K562 (cell line): ENCODE data around the gene PDIA2. TPM values are rescaled to one million over a fixed set of nuclear protein-coding genes. Genes with fewer than 3 reads are reported as not detected.
A peak's percentile ranks its signal among the peaks of the same experiment; 100 is the strongest.

Source experiments
- ATF6 ChIP-seq: sonication (generic); formaldehyde crosslinking; IDR thresholded peaks from 2 replicates; pipeline ENCODE4 v1.4.0; 2020; ENCODE audit warnings: mild to moderate bottlenecking, missing genetic modification reagents
- CBX8 ChIP-seq: fragments of 200-600 bp; sonication (generic); IDR thresholded peaks from 2 replicates; pipeline ENCODE4 v1.6.1; 2012; ENCODE audit warnings: borderline replicate concordance, mixed run types, low read depth, mild to moderate bottlenecking, moderate library complexity, mixed read lengths, low read length, control low read depth, inconsistent platforms; ENCODE audit not compliant: poor library complexity, severe bottlenecking; ENCODE audit errors: extremely low read depth
- DDX20 ChIP-seq: fragments of 450-650 bp; IDR thresholded peaks from 2 replicates; pipeline ENCODE4 v1.6.1; 2016; ENCODE audit warnings: missing genetic modification characterization, low read depth, mild to moderate bottlenecking, missing compliant biosample characterization, moderate library complexity
- EGR1 ChIP-seq: fragments of 450-650 bp; conservative IDR thresholded peaks from 2 replicates; pipeline ENCODE4 v1.6.1; 2017; ENCODE audit warnings: mild to moderate bottlenecking
- ESRRA ChIP-seq: fragments of 450-650 bp; IDR thresholded peaks from 2 replicates; pipeline ENCODE4 v1.6.1; 2014; ENCODE audit warnings: low read depth, mild to moderate bottlenecking, moderate library complexity, borderline replicate concordance
- FOXA1 ChIP-seq: fragments of 450-650 bp; IDR thresholded peaks from 2 replicates; pipeline ENCODE4 v1.6.1; 2016; ENCODE audit warnings: mild to moderate bottlenecking, borderline replicate concordance
- KDM1A ChIP-seq, 2 experiments: fragments of 450-650 bp; IDR thresholded peaks; 2 replicates each; pipeline ENCODE4 v1.6.1; 2016; ENCODE audit warnings: mild to moderate bottlenecking in 2 of 2
- KDM5B ChIP-seq: fragments of 200-600 bp; sonication (generic); IDR thresholded peaks from 2 replicates; pipeline ENCODE4 v1.6.1; 2012; ENCODE audit warnings: low read depth, mild to moderate bottlenecking, moderate library complexity, low read length, control low read depth, inconsistent platforms; ENCODE audit not compliant: insufficient replicate concordance
- MED1 ChIP-seq: sonication (generic); formaldehyde crosslinking; IDR thresholded peaks from 2 replicates; pipeline ENCODE4 v1.8.1; 2023; ENCODE audit warnings: missing genetic modification reagents, borderline replicate concordance
- NFIC ChIP-seq: fragments of 450-650 bp; IDR thresholded peaks from 2 replicates; pipeline ENCODE4 v1.6.1; 2017; ENCODE audit warnings: mild to moderate bottlenecking, inconsistent platforms
- SETDB1 ChIP-seq: IDR thresholded peaks from one replicate; pipeline ENCODE4 v1.6.1; 2012; ENCODE audit warnings: low read length, control low read depth, inconsistent platforms
- SMAD1 ChIP-seq: fragments of 150-350 bp; IDR thresholded peaks from 2 replicates; pipeline ENCODE4 v1.6.1; 2014; ENCODE audit warnings: low read length, low read depth; ENCODE audit not compliant: partially characterized antibody
- SMAD4 ChIP-seq: fragments of 250-450 bp; sonication (Bioruptor Pico); conservative IDR thresholded peaks from 2 replicates; pipeline ENCODE4 v1.8.0; 2021; ENCODE audit warnings: inconsistent platforms, mild to moderate bottlenecking, moderate library complexity
- SP2 ChIP-seq: IDR thresholded peaks from 2 replicates; pipeline ENCODE4 v1.6.1; 2011; ENCODE audit warnings: mild to moderate bottlenecking, low read depth, low read length, moderate library complexity; ENCODE audit not compliant: poor library complexity, severe bottlenecking; ENCODE audit errors: extremely low read depth
- XRCC5 ChIP-seq: fragments of 200-400 bp; formaldehyde crosslinking; IDR thresholded peaks from 2 replicates; pipeline ENCODE4 v1.6.1; 2017; ENCODE audit warnings: low read depth, mild to moderate bottlenecking, low read length
- ZBTB34 ChIP-seq: fragments of 250-450 bp; sonication (Bioruptor Pico); IDR thresholded peaks from 2 replicates; pipeline ENCODE4 v1.8.0; 2021; ENCODE audit warnings: mild to moderate bottlenecking, moderate library complexity
- ZBTB8A ChIP-seq: fragments of 450-650 bp; IDR thresholded peaks from 2 replicates; pipeline ENCODE4 v1.6.1; 2018; ENCODE audit warnings: mild to moderate bottlenecking, moderate library complexity; ENCODE audit not compliant: partially characterized antibody
- ZEB2 ChIP-seq: fragments of 450-650 bp; IDR thresholded peaks from 2 replicates; pipeline ENCODE4 v1.6.1; 2016
- ZNF696 ChIP-seq: fragments of 250-450 bp; sonication (Bioruptor Pico); conservative IDR thresholded peaks from 2 replicates; pipeline ENCODE4 v1.4.0; 2020; ENCODE audit warnings: mild to moderate bottlenecking, moderate library complexity
- ZNF699 ChIP-seq: fragments of 250-450 bp; sonication (Bioruptor Pico); IDR thresholded peaks from 2 replicates; pipeline ENCODE4 v1.8.0; 2021; ENCODE audit warnings: mild to moderate bottlenecking, moderate library complexity; ENCODE audit not compliant: insufficient replicate concordance
- ZNF707 ChIP-seq: fragments of 250-450 bp; sonication (Bioruptor Pico); conservative IDR thresholded peaks from 2 replicates; pipeline ENCODE4 v1.8.0; 2022; ENCODE audit warnings: inconsistent platforms, mild to moderate bottlenecking, moderate library complexity
- ZNF76 ChIP-seq: fragments of 250-450 bp; sonication (Bioruptor Pico); IDR thresholded peaks from 2 replicates; pipeline ENCODE4 v1.4.0; 2020; ENCODE audit warnings: mild to moderate bottlenecking, moderate library complexity, borderline replicate concordance
- polyA plus RNA-seq, 8 experiments: library from polyadenylated mRNA; depleted of rRNA in 4 of 8; stranded (reverse) in 5 of 8; unstranded in 3 of 8; fragments of >200 nt; fragmentation: Nextera tagmentation in 2 of 8; fragmentation: Illumina TruSeq in 1 of 8; extraction: Ambion mirVana in 2 of 8; extraction: Trizol in 1 of 8; gene quantifications; 2 replicates each; pipeline versions ENCODE4 v1.2.1 to v1.2.3, GENCODE V29; 2011 to 2014; ENCODE audit warnings: inconsistent platforms in 1 of 8, missing spikeins in 1 of 8
- total RNA-seq, 7 experiments: library from RNA; depleted of rRNA in 6 of 7; stranded (reverse); fragments of >200 nt in 6 of 7; fragmentation: Illumina TruSeq in 2 of 7; extraction: Trizol in 2 of 7; gene quantifications; 2 replicates each; pipeline versions ENCODE4 v1.2.1 to v1.2.3, GENCODE V29; 2011 to 2021; ENCODE audit warnings: low replicate concordance in 1 of 7
- TF ChIP-seq, protein P1 (sequence below): fragments of 200-800 bp; sonication (Bioruptor generic); IDR thresholded peaks from 2 replicates; pipeline ENCODE4 v1.6.1; 2017; ENCODE audit warnings: missing genetic modification characterization, missing compliant biosample characterization

Gene PDIA2
- total and polyA plus RNA-seq, 9 of the 15 experiments (the other 6 are each of a cell fraction or from before 2014, with no cell fraction given), result 0.13 to 0.92 (median 0.23) TPM; not detected in 4

- TF ChIP-seq, protein P1, sequence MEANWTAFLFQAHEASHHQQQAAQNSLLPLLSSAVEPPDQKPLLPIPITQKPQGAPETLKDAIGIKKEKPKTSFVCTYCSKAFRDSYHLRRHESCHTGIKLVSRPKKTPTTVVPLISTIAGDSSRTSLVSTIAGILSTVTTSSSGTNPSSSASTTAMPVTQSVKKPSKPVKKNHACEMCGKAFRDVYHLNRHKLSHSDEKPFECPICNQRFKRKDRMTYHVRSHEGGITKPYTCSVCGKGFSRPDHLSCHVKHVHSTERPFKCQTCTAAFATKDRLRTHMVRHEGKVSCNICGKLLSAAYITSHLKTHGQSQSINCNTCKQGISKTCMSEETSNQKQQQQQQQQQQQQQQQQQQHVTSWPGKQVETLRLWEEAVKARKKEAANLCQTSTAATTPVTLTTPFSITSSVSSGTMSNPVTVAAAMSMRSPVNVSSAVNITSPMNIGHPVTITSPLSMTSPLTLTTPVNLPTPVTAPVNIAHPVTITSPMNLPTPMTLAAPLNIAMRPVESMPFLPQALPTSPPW (CRISPR knock-in tag), result peak; percentile 88
- TF ChIP-seq ZEB2 (peak; percentile 53), ATF6 (no peak; the same call in 1 of the 2 replicates), KDM1A (IDR thresholded peaks at IDR 0.05) (peak in 1 of 2 experiments; percentile 73; a peak in 3 of 4 replicates), ZNF699 (CRISPR knock-in tag) (no peak), MED1 (CRISPR knock-in tag) (no peak), ZBTB34 (no peak), SMAD1 (no peak), SETDB1 (no peak), NFIC (no peak; the same call in 1 of the 2 replicates), EGR1 (peak; percentile 99), XRCC5 (no peak), SMAD4 (CRISPR knock-in tag) (no peak), ESRRA (peak; percentile 51), KDM5B (peak; percentile 73), FOXA1 (no peak), ZBTB8A (no peak), SP2 (peak; percentile 18), ZNF76 (CRISPR knock-in tag) (no peak), ZNF707 (CRISPR knock-in tag) (no peak), ZNF696 (CRISPR knock-in tag) (no peak), DDX20 (tag) (no peak), CBX8 (no peak)
These were observed 48.3 kb upstream of the PDIA2 start, which contains the start of gene FAM234A (continued) for GRCh38 chr16:234468-235305.
